Neuronal stem cell (in vitro differentiated cells): ENCODE results near the gene STXBP1.

Source experiments
- DNase-seq: peaks from one replicate; pipeline ENCODE4 v3.0.0-alpha.2; 2013; ENCODE audit warnings: low spot score
- H2AFZ ChIP-seq: one replicate; pipeline ENCODE4 v1.6.1; 2013; ENCODE audit warnings: mild to moderate bottlenecking, low read length, inconsistent platforms
- H2AK5ac ChIP-seq: 2 replicates; pipeline ENCODE4 v1.6.1; 2013; ENCODE audit warnings: low read depth, mild to moderate bottlenecking, inconsistent platforms, low read length, moderate library complexity, mixed read lengths
- H2BK120ac ChIP-seq: 2 replicates; pipeline ENCODE4 v1.6.1; 2013; ENCODE audit warnings: low read depth, mild to moderate bottlenecking, inconsistent platforms, low read length, moderate library complexity, mixed read lengths
- H2BK12ac ChIP-seq: one replicate; pipeline ENCODE4 v1.6.1; 2013; ENCODE audit warnings: low read length, inconsistent platforms
- H2BK15ac ChIP-seq: 2 replicates; pipeline ENCODE4 v1.6.1; 2013; ENCODE audit warnings: mild to moderate bottlenecking, low read length, inconsistent platforms, mixed read lengths
- H2BK5ac ChIP-seq: one replicate; pipeline ENCODE4 v1.6.1; 2013; ENCODE audit warnings: inconsistent platforms, mild to moderate bottlenecking, low read length, moderate library complexity
- H3K14ac ChIP-seq: one replicate; pipeline ENCODE4 v1.6.1; 2013; ENCODE audit warnings: low read length, inconsistent platforms
- H3K18ac ChIP-seq: 2 replicates; pipeline ENCODE4 v1.6.1; 2013; ENCODE audit warnings: low read length, inconsistent platforms
- H3K23ac ChIP-seq: 2 replicates; pipeline ENCODE4 v1.6.1; 2013; ENCODE audit warnings: low read depth, mild to moderate bottlenecking, mixed read lengths, low read length, inconsistent platforms; ENCODE audit not compliant: poor library complexity
- H3K27ac ChIP-seq: replicated peaks from 3 replicates; pipeline ENCODE4 v1.5.1; 2013; ENCODE audit warnings: low read length, inconsistent platforms
- H3K27me3 ChIP-seq, 3 experiments: 2 replicates each; pipeline ENCODE4 v1.6.1; 2013; ENCODE audit warnings: low read length in 3 of 3, mild to moderate bottlenecking in 2 of 3, inconsistent platforms in 1 of 3, low read depth in 1 of 3, mixed read lengths in 1 of 3, moderate library complexity in 1 of 3; ENCODE audit not compliant: control insufficient read depth in 3 of 3, insufficient read depth in 3 of 3
- H3K36me3 ChIP-seq, 2 donors: replicated peaks in 1 of 2; 2 replicates each; pipeline ENCODE4 v1.6.1; 2013; ENCODE audit warnings: low read length in 2 of 2; ENCODE audit not compliant: control insufficient read depth in 2 of 2, insufficient read depth in 2 of 2
- H3K4ac ChIP-seq: 2 replicates; pipeline ENCODE4 v1.6.1; 2013; ENCODE audit warnings: inconsistent platforms, mild to moderate bottlenecking, low read length, moderate library complexity
- H3K4me1 ChIP-seq, 2 donors: 1 replicate in 1 of 2; 2 replicates in 1 of 2; pipeline ENCODE4 v1.6.1; 2013; ENCODE audit warnings: low read length in 2 of 2, low read depth in 1 of 2; ENCODE audit not compliant: control insufficient read depth in 2 of 2, insufficient read depth in 1 of 2
- H3K4me2 ChIP-seq: one replicate; pipeline ENCODE4 v1.6.1; 2013; ENCODE audit warnings: mild to moderate bottlenecking, low read length, inconsistent platforms; ENCODE audit not compliant: insufficient read depth, poor library complexity, severe bottlenecking
- H3K4me3 ChIP-seq, 2 donors: 2 replicates each; pipeline ENCODE4 v1.5.1; 2013; ENCODE audit warnings: low read length in 2 of 2, mild to moderate bottlenecking in 2 of 2, inconsistent platforms in 1 of 2, moderate library complexity in 1 of 2
- H3K79me1 ChIP-seq: one replicate; pipeline ENCODE4 v1.6.1; 2013; ENCODE audit warnings: low read depth, mild to moderate bottlenecking, inconsistent platforms, low read length, moderate library complexity
- H3K9ac ChIP-seq: one replicate; pipeline ENCODE4 v1.6.1; 2013; ENCODE audit warnings: mild to moderate bottlenecking, low read depth, low read length, inconsistent platforms; ENCODE audit not compliant: poor library complexity
- H3K9me3 ChIP-seq, 2 donors: replicated peaks in 1 of 2; 2 replicates each; pipeline versions ENCODE3 to v1.6.1; 2013; ENCODE audit warnings: low read length in 2 of 2, mild to moderate bottlenecking in 2 of 2, inconsistent platforms in 1 of 2, low read depth in 1 of 2, mixed read lengths in 1 of 2, moderate library complexity in 1 of 2; ENCODE audit not compliant: control insufficient read depth in 2 of 2, insufficient read depth in 1 of 2
- H4K8ac ChIP-seq: one replicate; pipeline ENCODE4 v1.6.1; 2013; ENCODE audit warnings: low read depth, mild to moderate bottlenecking, inconsistent platforms, low read length, moderate library complexity
- H4K91ac ChIP-seq: one replicate; pipeline ENCODE4 v1.6.1; 2013; ENCODE audit warnings: low read length, low read depth, mild to moderate bottlenecking, inconsistent platforms; ENCODE audit not compliant: poor library complexity
- WGBS, 2 donors: extraction: QIAGEN DNeasy Blood & Tissue Kit; methylation state at CpG; one replicate each; pipeline ENCODE4 v1.1.7; 2013; ENCODE audit warnings: missing lambda C conversion rate in 2 of 2, mixed read lengths in 1 of 2; ENCODE audit not compliant: insufficient read length in 2 of 2, insufficient replicate concordance in 1 of 2; ENCODE audit errors: extremely low coverage in 2 of 2; 5-methylcytosine and 5-hydroxymethylcytosine counted together

STXBP1 gene

DNA sequence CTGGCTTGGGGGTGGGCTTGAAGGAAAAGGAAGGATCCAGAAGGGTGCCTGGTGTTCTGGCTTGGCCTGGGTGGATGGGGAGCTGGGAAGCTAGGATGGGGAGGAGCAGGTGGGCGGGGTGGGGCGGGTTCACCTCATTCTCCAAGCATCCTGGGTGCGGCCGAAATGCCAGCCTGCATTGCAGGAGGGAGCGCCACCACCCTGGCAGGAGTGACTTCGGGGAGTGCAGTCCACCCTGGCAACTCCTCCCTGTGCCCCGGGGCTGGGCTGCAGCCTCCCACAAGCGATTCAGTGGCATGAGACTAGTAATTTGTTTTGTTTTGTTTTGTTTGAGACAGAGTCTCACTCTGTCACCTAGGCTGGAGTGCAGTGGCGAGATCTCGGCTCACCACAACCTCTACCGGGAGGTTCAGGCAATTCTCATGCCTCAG is 109.3 kb downstream of the STXBP1 start:
- no CpG with 5 or more reads among the region's 11 CpGs for WGBS, 2 donors
- Histone ChIP-seq H2BK5ac (no peak overlapping the region), H2AK5ac (no peak overlapping the region), H3K4me2 (no peak overlapping the region), H3K27me3 (peaks cover 0 to 21% (median 0%) of the 10 kb centered on the region in 3 experiments), H3K36me3 (no peaks in the 10 kb centered on the region), H3K27ac (no peak overlapping the region), H3K4me1 (peaks cover 2 to 4% of the 10 kb centered on the region in 2 donors), H3K14ac (no peak overlapping the region), H3K18ac (no peak overlapping the region), H3K4ac (no peak overlapping the region), H2AFZ (no peak overlapping the region), H2BK120ac (no peak overlapping the region), H3K9ac (no peak overlapping the region), H2BK15ac (peak overlapping the region; percentile 67), H4K91ac (no peak overlapping the region), H3K23ac (no peak overlapping the region), H3K9me3 (no peaks in the 10 kb centered on the region), H2BK12ac (no peak overlapping the region), H3K4me3 (no peak overlapping the region), H4K8ac (no peak overlapping the region), H3K79me1 (no peaks in the 10 kb centered on the region)
- no peak for DNase-seq

GRCh38 chr9:127722055-127722745 is 110.1 kb downstream of the STXBP1 start:
- Histone ChIP-seq H3K79me1 (no peaks in the 10 kb centered on the region), H3K27me3 (peaks cover 0 to 21% (median 0%) of the 10 kb centered on the region in 3 experiments), H2BK5ac (no peak overlapping the region), H3K18ac (peak overlapping the region; percentile 7), H3K4me2 (no peak overlapping the region), H3K4me1 (peaks cover 0 to 4% of the 10 kb centered on the region in 2 donors), H3K9ac (no peak overlapping the region), H3K36me3 (no peaks in the 10 kb centered on the region), H3K9me3 (no peaks in the 10 kb centered on the region), H3K27ac (no peak overlapping the region), H3K23ac (peak overlapping the region; percentile 75), H4K8ac (no peak overlapping the region), H4K91ac (no peak overlapping the region), H2BK120ac (no peak overlapping the region), H2AFZ (no peak overlapping the region), H2BK12ac (peak overlapping the region; percentile 16), H2BK15ac (peak overlapping the region; percentile 21), H2AK5ac (peak overlapping the region; percentile 68), H3K14ac (peak overlapping the region; percentile 47), H3K4me3 (peak overlapping the region in 1 of 2 donors; percentile 25), H3K4ac (no peak overlapping the region)
- no CpG with 5 or more reads among the region's 12 CpGs for WGBS, 2 donors
- no peak for DNase-seq

DNA sequence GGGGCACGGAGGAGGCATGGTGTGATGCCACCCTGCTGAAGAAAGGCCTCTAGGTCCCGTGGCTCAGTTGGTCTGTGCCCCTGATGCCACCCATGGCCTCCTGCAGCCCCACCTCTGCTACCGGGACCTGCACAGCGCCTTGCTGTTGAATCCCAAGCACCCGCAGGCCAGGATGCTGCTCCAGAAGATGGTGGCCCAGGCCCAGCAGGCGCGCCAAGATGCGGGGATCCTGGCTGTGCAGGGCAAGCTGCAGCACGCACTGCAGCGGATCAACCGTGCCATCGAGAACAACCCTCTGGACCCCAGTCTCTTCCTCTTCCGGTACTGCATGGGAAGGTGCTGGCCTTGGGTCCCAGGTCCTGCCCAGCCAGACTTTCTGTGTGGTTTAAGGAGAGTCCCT is 110.9 kb downstream of the STXBP1 start:
- Histone ChIP-seq H3K14ac (no peak overlapping the region), H3K79me1 (no peaks in the 10 kb centered on the region), H2AFZ (no peak overlapping the region), H4K8ac (no peak overlapping the region), H3K9ac (no peak overlapping the region), H3K36me3 (no peaks in the 10 kb centered on the region), H4K91ac (no peak overlapping the region), H3K4me2 (no peak overlapping the region), H3K4me1 (peaks cover 0 to 4% of the 10 kb centered on the region in 2 donors), H3K27me3 (peaks cover 0 to 21% (median 0%) of the 10 kb centered on the region in 3 experiments), H3K27ac (no peak overlapping the region), H3K4ac (no peak overlapping the region), H2BK5ac (no peak overlapping the region), H3K4me3 (peak overlapping the region in 1 of 2 donors; percentile 44), H2BK120ac (no peak overlapping the region), H2BK12ac (no peak overlapping the region), H3K23ac (peak overlapping the region; percentile 60), H3K9me3 (no peaks in the 10 kb centered on the region), H2BK15ac (peak overlapping the region; percentile 71), H3K18ac (peak overlapping the region; percentile 38), H2AK5ac (peak overlapping the region; percentile 79)
- DNase-seq: no peak
- WGBS, 2 donors: no CpG with 5 or more reads among the region's 13 CpGs

DNA sequence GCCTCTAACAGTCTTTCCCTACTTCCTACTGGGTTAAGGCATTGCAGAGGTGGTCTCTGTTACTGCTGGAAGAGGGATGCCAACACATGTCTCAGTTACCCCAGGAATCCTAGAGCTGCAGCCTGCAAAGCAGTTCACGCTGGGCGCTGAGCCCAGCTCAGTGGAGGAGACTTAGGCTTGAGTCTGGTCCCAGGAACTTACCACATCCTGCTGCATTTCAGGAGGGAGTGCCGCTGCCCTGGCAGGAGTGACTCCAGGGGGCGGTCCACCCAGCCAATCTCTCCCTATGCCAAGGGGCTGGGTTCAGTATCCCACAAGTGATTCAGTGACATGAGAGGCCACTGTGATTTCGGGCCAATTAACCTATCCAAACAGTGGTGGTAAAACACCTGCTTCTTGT is 111.4 kb downstream of the STXBP1 start:
- Histone ChIP-seq H3K27me3 (peaks cover 0 to 21% (median 0%) of the 10 kb centered on the region in 3 experiments), H3K9ac (no peak overlapping the region), H3K9me3 (no peaks in the 10 kb centered on the region), H2BK15ac (no peak overlapping the region), H2BK5ac (no peak overlapping the region), H2BK12ac (no peak overlapping the region), H3K79me1 (no peaks in the 10 kb centered on the region), H2BK120ac (no peak overlapping the region), H3K36me3 (no peaks in the 10 kb centered on the region), H3K4me3 (no peak overlapping the region), H3K18ac (no peak overlapping the region), H3K4ac (no peak overlapping the region), H3K4me1 (peaks cover 0 to 4% of the 10 kb centered on the region in 2 donors), H4K91ac (no peak overlapping the region), H3K4me2 (no peak overlapping the region), H3K27ac (no peak overlapping the region), H2AFZ (no peak overlapping the region), H3K14ac (no peak overlapping the region), H4K8ac (no peak overlapping the region), H2AK5ac (peak overlapping the region; percentile 79), H3K23ac (no peak overlapping the region)
- no peak for DNase-seq
- WGBS, 2 donors: no CpG with 5 or more reads among the region's 5 CpGs
